HG03039 (cell line): ENCODE results near the gene DOLK.

ENCODE experiments used
- ATAC-seq: cut with Tn5 transposase; IDR thresholded peaks from one replicate; pipeline ENCODE4 v1.9.1; 2021; ENCODE audit warnings: mild to moderate bottlenecking, moderate library complexity; ENCODE audit not compliant: unreplicated experiment

The DOLK gene

DNA sequence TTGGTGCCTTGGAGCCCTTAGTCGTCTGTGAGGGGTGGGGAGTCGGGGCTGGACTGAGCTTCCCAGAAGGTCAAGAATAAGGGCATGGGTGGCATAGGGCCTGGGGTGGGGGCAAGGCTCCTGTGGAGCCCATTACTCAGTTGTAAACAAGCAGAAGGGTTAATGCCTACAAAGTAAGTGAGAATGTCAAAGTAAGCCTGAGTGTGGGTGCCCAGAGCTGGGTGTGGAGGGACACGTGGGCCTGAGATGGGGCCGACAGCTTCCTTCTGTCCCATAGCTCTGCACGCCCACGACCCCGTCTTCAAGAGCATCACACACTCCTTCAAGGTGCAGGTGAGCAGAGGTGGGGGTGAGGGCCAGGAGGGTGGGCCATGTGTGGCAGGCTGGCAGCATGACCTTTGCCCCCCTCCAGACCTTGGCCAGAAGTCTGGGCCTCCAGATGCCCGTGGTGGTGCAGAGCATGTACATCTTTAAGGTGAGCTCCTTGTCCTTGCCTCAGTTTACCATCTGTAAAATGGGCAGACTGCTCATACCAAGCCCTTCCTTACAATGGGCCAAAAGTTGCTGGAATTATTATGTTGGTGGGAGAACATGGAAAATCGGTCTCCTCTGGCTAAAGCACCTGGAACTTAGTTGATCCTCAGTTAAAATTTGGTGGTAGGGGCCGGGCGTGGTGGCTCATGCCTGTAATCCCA lies 11.1 kb downstream of the DOLK start:
- ATAC-seq = no peak

DNA sequence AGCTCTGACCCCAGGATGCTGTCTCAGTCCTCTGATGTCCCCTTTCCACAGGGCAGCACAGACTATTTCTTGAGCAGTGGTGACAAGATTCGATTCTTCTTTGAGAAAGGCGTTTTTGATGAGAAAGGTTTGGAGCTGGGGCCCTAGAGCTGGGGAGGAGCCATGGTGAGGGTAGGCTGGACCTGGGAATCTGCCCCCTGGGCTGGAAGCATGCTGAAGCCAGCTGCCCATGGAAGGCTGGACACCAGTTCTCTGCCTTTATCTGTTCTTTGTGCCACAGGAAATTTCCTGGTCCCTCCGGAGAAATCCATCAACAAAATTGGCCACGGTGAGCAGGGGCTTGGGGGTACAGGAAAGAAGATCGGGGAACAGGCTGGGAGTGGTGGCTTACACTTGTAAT lies 13.7 kb downstream of the DOLK start:
- ATAC-seq = no peak

- no peak for ATAC-seq
Measured at GRCh38 chr9:128929560-128929959, 17.8 kb downstream of the DOLK start.

DNA sequence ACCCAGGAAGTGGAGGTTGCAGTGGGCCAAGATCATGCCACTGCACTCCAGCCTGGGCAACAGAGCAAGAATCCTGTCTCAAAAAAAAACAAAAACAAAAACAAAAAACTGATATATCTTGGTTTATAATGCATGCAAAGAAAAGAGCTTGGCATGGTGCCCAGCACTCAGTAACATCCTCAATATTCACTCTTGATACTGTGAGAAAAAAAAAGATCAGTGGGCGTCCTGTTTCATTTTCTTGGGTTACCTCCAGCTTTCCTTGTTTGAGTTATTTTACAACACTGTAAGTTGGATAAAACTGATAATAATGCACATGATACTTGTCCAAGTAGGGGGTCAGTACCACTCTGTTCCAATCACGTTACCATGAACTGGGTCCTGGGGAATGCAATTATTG lies 18.8 kb downstream of the DOLK start:
- ATAC-seq = no peak

DNA sequence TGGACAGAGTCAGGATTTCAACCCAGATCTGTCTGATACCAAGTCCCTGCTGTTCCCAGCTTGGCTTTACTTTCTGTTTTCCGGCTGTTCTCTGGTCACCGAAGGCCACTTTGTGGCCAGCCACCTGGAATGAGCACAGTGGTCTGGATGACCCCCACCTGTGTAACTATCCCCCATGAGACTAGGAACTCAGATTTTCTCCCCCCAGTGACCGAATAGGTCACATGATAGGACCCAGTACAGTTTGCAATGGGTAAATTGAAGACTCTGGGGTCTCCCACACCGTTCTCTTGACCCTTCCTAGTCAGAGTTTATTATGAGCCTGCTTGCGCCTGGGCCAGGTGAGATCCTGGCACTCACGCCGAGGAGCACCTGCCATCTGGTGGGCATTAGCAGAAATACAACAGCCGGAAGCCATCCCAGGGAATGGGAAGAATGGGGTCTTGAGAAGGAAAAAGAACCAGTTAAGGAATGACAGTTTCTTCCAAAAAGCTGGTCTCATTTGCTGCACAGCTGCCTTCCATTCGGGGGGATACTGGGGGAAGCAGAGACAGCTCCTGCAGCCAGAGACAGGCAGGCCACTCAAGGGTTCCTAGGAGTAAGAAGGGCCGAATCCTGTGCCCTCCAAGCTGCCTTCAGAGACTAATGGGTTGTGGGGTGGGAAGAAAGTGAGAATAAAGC lies 19.5 kb downstream of the DOLK start:
- no peak for ATAC-seq

DNA sequence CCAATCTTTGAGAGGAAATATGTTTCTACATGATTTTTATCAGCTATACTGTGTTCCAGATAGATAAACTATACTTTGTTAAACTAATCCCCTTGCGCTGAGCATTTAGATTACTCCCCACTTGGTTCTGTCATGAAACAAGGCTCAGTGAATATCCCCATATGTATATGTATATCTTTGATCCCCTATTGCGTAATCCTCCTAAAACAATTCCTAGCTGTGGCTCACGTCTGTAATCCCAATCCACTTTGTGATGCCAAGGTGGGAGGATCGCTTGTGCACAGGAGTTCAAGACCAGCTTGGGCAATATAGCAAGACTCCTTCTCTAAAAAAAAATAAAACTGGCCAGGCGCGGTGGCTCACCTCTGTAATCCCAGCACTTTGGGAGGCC lies 23.9 kb downstream of the DOLK start:
- ATAC-seq = no peak

GRCh38 chr9:128921881-128922763 lies 25.3 kb downstream of the DOLK start:
- no peak for ATAC-seq

GRCh38 chr9:128920381-128921058 lies 26.9 kb downstream of the DOLK start, which contains the start of gene PHYHD1:
Gene PHYHD1, plus strand, starts transcription at chr9:128920982. Its CDS starts 1,342 bp downstream, at chr9:128922324.
- no peak for ATAC-seq

GRCh38 chr9:128919402-128920089 lies 27.9 kb downstream of the DOLK start:
- no peak for ATAC-seq

DNA sequence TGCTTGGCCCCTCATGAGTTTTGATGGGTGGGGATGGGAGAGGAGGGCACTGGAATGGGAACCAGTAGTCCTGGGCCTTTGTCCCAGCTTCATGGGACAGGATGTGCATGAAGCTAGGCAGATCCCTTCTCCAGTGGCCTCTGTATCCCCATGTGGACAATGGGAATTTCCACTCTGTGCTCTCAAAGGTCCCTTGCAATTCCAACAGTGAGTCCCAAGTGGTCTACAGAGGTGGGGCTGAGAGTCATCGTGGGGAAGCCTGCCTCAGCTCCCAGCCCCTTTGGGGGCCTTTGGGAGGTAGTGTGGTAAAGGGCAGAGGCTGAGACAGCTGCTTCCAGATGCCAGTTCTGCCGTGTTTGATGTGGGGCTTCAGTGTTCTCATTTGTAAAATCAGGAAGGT lies 28.5 kb downstream of the DOLK start:
- ATAC-seq = no peak

DNA sequence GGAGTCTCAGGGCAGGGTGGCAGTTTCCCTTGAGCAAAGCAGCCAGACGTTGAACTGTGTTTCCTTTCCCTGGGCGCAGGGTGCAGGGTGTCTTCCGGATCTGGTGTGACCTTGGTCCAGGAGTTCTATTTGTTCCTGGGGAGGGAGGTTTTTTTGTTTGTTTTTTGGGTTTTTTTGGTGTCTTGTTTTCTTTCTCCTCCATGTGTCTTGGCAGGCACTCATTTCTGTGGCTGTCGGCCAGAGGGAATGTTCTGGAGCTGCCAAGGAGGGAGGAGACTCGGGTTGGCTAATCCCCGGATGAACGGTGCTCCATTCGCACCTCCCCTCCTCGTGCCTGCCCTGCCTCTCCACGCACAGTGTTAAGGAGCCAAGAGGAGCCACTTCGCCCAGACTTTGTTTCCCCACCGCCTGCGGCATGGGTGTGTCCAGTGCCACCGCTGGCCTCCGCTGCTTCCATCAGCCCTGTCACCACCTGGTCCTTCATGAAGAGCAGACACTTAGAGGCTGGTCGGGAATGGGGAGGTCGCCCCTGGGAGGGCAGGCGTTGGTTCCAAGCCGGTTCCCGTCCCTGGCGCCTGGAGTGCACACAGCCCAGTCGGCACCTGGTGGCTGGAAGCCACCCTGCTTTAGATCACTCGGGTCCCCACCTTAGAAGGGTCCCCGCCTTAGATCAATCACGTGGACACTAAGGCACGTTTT lies 30.1 kb downstream of the DOLK start:
- ATAC-seq = no peak

DNA sequence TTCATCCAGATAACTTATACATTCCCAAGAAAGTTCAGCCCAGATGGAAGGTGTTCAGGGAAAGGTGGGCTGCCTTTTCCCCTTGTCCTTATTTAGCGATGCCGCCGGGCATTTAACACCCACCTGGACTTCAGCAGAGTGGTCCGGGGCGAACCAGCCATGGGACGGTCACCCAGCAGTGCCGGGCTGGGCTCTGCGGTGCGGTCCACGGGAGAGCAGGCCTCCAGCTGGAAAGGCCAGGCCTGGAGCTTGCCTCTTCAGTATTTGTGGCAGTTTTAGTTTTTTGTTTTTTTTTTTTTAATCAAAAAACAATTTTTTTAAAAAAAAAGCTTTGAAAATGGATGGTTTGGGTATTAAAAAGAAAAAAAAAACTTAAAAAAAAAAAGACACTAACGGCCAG lies 30.7 kb downstream of the DOLK start:
- ATAC-seq = no peak

DNA sequence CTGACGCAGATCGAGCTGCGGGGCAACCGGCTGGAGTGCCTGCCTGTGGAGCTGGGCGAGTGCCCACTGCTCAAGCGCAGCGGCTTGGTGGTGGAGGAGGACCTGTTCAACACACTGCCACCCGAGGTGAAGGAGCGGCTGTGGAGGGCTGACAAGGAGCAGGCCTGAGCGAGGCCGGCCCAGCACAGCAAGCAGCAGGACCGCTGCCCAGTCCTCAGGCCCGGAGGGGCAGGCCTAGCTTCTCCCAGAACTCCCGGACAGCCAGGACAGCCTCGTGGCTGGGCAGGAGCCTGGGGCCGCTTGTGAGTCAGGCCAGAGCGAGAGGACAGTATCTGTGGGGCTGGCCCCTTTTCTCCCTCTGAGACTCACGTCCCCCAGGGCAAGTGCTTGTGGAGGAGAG lies 31.2 kb downstream of the DOLK start:
- no peak for ATAC-seq

DNA sequence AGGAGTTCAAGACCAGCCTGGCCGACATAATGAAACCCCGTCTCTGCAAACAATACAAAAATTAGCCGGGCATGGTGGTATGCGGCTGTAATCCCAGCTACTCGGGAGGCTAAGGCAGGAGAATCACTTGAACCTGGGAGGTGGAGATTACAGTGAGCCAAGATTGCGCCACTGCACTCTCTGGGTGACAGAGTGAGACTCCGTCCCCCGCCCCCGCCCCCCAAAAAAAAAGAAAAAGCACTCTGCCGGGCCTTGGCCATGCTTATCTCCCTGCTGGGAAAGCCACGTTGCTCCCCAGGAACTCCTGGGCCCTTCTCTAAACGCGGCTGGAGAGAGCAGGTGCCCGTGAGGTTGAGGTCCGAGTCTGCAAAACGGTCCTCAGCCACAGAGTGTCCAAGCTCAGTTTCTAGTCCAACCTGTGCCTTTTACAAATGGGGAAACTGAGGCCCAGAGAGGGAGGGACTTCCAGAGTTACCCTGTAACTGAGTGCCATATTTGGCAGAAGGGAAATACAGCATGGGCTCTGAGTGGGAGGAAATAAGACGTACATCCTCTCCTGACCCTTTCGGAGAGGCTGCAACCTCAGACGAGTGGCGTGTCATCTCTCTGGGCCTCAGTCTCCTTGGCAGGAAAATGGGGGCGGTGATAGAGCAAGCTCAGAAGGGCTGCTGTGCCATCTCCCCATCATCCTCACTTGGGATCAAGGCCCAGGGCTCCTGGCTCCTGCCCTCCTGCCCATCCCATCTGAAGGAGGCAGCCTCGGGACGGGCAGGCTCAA lies 33.2 kb downstream of the DOLK start:
- no peak for ATAC-seq

DNA sequence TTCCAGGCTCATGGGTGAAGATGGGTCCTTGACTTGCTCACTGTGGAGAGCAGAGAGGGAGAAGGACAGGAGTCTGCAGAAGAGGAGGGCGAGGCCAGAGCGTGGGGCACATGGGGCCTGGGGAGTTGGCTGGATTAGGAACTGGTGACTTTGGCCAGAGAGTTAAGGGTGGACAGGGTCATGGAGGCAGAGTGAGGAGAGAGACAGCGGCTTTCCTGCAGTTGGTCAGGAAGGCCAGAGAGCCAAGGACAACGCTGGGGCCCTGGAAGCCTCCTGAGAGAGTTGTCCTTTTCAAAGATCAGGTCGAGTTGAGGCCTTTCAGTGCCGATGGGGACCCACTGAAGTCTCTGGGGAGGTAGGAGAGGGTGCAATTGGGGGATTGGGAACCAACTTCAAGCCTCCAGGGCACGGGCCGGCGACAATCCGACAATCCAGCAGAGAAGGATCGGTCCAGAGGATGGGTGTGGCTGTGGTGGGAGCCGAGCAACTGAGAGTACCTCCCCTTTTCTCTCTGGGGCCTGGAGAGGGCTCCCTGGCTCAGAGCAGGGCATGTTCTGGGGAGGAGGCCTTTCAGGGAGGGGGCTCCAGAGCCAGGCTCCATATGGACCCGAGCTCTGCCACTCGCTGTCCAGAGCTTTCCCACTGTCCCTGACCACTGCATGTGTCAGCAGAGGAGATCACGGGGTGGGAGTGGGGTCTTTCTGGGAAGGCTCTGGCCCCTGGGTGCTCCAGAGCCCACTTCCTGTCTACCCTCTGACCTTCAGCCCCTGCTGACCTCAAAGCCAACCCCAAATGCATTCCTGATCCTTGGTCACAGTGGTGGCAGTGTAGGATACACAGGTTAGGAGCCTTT lies 34.1 kb downstream of the DOLK start:
- ATAC-seq = no peak

GRCh38 chr9:128912270-128912853 lies 35.0 kb downstream of the DOLK start:
- no peak for ATAC-seq

GRCh38 chr9:128911529-128912035 lies 35.8 kb downstream of the DOLK start:
- no peak for ATAC-seq

DNA sequence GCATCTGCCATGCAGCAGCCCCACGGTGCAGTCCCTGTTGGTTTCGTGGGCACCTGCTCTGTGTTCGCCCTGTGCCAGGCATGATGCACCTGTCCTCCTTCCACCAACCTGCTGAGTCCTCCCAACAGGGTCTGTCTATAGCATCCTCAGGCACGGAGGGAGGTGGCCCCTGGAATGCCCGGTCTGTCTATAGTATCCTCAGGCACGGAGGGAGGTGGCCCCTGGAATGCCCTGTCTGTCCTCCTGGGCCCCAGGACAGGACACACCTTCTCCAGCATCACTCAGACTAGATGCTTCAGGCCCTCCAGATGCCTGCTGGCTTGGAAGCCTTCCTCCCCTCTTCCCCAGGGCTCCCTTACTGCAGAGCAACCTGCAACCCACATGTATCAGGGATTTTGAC lies 36.5 kb downstream of the DOLK start:
- ATAC-seq = no peak
